HG02588 (cell line): ENCODE data around the gene ZBTB18.
"Not testable (repeated sequence)": the region's sequence is repeated elsewhere in the genome, so short reads cannot be mapped to it uniquely, and the experiment has no call there.

ENCODE experiments used
- ATAC-seq: cut with Tn5 transposase; IDR thresholded peaks from one replicate; pipeline ENCODE4 v1.9.1; 2021; ENCODE audit warnings: mild to moderate bottlenecking, moderate library complexity; ENCODE audit not compliant: unreplicated experiment

ZBTB18 gene

GRCh38 chr1:244041466-244042120, 9.5 kb upstream of the ZBTB18 start:
- no peak for ATAC-seq

- no peak for ATAC-seq
Observed at GRCh38 chr1:244042293-244042692, 8.8 kb upstream of the ZBTB18 start.

- no peak for ATAC-seq
Observed at GRCh38 chr1:244044423-244044822, 6.7 kb upstream of the ZBTB18 start.

DNA sequence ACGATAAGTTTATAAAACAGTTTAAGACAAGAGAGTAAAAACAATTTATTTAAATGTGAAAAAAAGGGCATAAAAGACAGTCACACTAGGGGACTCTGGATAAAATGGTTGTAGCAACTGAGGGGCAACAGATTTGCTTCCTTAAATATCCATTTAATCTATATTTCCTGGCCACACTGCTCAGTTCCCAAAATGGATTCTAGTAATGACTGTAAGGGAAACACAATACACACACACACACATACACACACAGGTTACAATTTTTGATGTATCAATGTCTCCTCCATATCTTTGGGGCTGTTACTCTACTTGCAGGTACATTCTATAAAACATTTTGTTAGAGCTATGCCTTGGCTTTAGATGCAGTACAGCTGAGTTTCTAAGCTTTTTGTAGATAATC, 4.8 kb upstream of the ZBTB18 start:
- ATAC-seq: not testable (repeated sequence)

DNA sequence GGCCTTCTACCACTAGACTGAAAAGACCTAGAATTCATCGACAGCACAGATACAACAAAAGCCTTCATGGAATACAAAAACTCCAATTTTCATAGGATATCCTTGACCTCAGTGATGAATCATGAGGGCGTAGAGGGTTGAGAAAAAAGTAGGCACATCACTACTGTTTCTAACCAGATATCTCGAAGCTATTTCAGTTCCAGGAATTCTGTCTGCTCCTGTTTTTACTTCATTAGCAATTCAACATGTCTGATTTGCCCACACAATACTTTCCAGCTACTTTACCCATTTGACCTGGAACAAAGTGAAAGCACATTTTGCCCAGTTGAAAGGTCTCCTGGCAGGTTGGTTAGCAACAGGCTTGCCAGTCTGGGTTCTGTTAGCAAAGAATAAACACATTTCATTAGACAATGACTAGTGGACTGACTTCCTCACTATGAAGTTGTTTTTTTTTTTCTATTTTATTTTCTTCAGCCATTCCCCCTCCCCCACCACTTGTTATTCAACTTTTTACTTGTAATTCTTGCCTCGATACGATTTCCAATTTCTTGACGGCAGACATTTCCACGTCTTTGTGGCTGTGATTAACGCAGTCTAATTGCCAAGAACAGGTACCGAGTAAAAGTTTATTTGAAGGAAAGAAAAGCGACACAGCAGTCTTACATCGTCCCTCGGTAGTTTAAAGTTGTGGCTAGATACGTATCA, 4.0 kb upstream of the ZBTB18 start:
- ATAC-seq: no peak

GRCh38 chr1:244047621-244048255, 3.3 kb upstream of the ZBTB18 start:
- ATAC-seq: peak; percentile 32

DNA sequence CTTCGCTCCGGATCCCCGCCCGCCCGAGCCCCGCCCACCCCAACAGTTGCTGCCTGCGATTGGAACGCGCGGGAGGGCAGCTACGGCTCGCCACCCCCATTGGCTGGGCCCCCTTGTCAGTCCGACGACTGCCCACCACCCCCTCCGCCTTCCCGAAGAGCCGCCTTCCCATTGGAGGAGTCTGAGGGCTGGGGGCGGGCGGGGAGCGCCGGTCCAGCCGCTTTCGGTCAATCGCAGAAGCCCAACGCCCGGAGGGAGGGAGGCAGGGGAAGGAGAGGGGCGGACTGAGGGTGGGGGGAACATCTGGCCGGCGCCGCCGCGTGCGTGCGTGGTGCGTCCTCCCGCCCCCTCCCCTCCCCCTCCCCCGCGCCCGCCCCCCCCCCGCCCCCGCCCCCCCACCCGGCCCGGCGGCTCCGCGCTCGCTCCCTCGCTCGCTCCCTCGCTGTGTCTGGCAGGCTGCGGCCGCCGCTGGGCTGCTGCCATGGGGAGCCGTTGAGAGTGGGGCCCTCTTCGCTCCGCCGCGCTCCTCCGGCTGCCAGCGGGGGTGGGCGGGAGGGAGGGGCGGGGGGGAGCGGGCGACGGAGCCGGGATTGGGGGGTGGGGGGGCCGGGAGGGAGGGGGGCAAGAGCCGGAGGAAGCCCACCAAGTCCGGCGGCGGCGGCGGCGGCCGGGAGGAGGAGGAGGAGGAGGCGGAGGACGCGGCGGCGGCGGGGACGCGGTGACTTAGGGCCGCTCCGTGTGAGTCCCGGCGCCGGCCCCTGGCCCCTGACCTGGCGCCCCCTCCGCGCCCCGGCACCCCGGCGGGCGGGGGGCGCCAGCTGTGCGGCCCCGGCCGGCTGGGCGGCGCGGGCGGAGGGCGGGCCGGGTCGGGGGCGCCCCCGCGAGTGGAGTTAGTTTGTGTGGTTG, 2.6 kb upstream of the ZBTB18 start:
- ATAC-seq: peak; percentile 82

GRCh38 chr1:244049162-244050013, 1.7 kb upstream of the ZBTB18 start:
- ATAC-seq: no peak

DNA sequence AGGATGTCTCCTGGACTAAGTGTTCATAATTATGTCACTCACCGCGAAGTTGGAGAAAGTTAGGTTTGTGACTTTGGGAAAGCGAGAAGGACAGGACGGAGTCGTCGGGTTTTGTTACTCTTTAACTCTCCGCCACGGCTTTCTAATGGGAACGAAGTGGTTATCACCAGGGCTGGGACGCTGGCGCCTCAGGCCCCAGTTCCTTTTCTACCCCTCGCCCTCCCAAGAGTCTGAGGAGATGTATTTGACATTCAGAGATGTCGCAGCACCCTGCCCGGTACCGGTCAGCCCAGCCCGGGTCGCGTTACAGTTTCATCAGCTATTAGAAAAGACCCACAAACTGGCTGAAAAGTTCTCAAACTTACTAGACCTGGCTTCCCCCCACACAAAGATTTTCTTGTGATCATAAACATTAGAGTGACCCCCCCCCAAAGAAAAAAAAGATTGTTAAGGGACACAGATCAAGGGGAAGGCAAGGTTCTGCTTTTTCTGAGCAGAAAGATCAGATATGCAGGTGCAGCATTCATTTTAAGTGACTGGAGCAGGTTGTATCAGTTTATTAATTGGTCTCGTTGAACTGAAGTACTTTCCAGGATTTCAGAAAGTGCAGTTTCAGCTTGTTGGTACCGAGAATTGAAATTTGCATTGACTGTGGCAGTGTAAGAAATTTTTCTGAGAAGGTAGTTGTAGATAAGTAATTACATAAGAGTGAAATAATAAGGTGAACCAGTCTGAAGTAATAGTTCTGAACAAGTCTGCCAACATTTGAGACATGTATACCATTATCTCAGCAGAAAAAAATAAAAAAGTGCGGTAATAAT, 859 bp upstream of the ZBTB18 start:
- ATAC-seq: no peak

DNA sequence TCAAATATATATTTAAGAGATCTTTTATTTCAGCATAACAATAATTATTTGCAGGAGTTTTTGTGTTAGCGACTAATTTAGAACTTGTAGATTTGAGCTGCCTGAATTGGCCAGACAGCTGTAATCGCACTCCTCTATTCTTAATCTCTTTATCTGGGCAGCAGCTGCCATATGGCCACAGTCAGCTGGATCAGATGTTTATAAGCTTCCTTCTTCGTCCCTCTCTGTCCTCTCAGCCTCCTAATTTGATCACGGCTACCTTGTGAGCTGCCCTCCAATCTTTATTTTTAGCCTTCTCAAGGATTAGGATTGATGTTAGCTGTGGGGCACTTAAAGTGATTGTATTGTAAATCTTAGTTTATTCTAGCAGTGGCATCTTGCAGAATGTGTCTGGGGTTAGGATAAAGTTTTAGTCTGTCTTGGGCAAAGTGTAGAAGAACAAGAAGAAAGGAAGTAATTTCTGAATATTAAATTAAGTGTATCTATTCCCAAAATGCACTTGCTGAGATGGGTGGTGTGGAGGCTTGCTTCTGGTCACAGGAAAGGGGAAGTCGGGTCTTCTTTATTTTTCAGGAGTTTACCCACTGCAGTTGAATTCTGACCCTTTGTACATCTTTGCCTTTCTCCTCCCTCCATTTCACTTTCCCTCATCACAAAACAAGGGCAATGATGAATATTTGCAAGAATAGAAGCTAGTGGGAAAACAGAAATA, 1.1 kb downstream of the ZBTB18 start:
- ATAC-seq: no peak

- ATAC-seq: no peak
Observed at GRCh38 chr1:244052728-244053312, 1.7 kb downstream of the ZBTB18 start.

GRCh38 chr1:244053831-244054230, 2.7 kb downstream of the ZBTB18 start:
- no peak for ATAC-seq

DNA sequence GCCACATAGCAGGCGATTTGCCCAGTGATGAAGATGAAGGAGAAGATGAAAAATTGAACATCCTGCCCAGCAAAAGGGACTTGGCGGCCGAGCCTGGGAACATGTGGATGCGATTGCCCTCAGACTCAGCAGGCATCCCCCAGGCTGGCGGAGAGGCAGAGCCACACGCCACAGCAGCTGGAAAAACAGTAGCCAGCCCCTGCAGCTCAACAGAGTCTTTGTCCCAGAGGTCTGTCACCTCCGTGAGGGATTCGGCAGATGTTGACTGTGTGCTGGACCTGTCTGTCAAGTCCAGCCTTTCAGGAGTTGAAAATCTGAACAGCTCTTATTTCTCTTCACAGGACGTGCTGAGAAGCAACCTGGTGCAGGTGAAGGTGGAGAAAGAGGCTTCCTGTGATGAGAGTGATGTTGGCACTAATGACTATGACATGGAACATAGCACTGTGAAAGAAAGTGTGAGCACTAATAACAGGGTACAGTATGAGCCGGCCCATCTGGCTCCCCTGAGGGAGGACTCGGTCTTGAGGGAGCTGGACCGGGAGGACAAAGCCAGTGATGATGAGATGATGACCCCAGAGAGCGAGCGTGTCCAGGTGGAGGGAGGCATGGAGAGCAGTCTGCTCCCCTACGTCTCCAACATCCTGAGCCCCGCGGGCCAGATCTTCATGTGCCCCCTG, 3.3 kb downstream of the ZBTB18 start:
- ATAC-seq: no peak

DNA sequence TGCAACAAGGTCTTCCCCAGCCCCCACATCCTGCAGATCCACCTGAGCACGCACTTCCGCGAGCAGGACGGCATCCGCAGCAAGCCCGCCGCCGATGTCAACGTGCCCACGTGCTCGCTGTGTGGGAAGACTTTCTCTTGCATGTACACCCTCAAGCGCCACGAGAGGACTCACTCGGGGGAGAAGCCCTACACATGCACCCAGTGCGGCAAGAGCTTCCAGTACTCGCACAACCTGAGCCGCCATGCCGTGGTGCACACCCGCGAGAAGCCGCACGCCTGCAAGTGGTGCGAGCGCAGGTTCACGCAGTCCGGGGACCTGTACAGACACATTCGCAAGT, 3.8 kb downstream of the ZBTB18 start:
- no peak for ATAC-seq

- ATAC-seq: no peak
Observed at GRCh38 chr1:244056577-244056976, 5.5 kb downstream of the ZBTB18 start.

GRCh38 chr1:244057474-244058385, 6.6 kb downstream of the ZBTB18 start:
- ATAC-seq: no peak

DNA sequence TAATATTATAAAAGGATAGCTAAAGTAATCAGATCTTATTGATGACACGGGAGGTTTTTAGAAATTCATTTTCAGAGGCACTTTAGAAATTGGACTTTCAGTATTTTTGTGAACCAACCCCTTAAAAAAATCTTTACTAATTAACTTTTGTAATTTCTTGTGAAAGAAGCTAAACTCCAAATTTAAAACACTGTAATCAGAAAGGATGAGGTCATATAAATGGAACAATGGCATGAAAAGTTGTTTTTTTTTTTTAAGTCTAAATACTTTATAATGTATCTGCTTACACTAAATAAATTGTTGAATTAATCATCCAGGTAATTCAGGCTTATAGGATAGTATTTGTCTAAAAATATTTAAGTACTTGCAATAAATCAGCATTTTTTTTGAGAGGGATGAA, 9.0 kb downstream of the ZBTB18 start:
- no peak for ATAC-seq
